Sigmoid colon (tissue), 7 donors: ENCODE measurements around the gene CADM4. TPM values are rescaled to one million over a fixed set of nuclear protein-coding genes. Genes with fewer than 3 reads are reported as not detected.
"Not testable (repeated sequence)": the region's sequence is repeated elsewhere in the genome, so short reads cannot be mapped to it uniquely, and the experiment has no call there.

ENCODE experiments used
- DNase-seq: peaks from one replicate; pipeline ENCODE4 v3.0.0-alpha.2; 2019
- H3K27ac ChIP-seq, 4 donors: fragments of 200-600 bp; sonication (generic); one replicate each; pipeline ENCODE4 v1.5.1; 2016 to 2019; ENCODE audit warnings: mild to moderate bottlenecking in 1 of 4
- H3K27me3 ChIP-seq, 3 donors: fragments of 200-600 bp; sonication (generic); one replicate each; pipeline ENCODE4 v1.5.1; 2019; ENCODE audit warnings: mild to moderate bottlenecking in 1 of 3
- H3K36me3 ChIP-seq, 4 donors: fragments of 200-600 bp; sonication (generic); one replicate each; pipeline ENCODE4 v1.5.1; 2016 to 2019
- H3K4me1 ChIP-seq, 4 donors: fragments of 200-600 bp; sonication (generic); one replicate each; pipeline ENCODE4 v1.5.1; 2017 to 2019
- H3K4me3 ChIP-seq, 4 donors: fragments of 200-600 bp; sonication (generic); one replicate each; pipeline ENCODE4 v1.5.1; 2017 to 2019; ENCODE audit warnings: mild to moderate bottlenecking in 2 of 4, moderate library complexity in 1 of 4
- H3K9me3 ChIP-seq, 4 donors: fragments of 200-600 bp in 3 of 4; sonication (generic) in 3 of 4; one replicate each; pipeline versions ENCODE4 v1.5.1 to v1.6.1; 2013 to 2019
- CTCF ChIP-seq, 4 experiments: fragments of 450-650 bp in 3 of 4; fragments of 200-600 bp in 1 of 4; IDR thresholded peaks; one replicate each; pipeline ENCODE4 v1.5.1; 2016 to 2019; ENCODE audit warnings: antibody characterized with exemption in 4 of 4, mild to moderate bottlenecking in 3 of 4, moderate library complexity in 2 of 4
- EP300 ChIP-seq, 4 donors: sonication (generic); formaldehyde crosslinking; IDR thresholded peaks; one replicate each; pipeline ENCODE4 v1.6.1; 2017; ENCODE audit warnings: antibody characterized with exemption in 4 of 4
- POLR2A ChIP-seq, 2 donors: fragments of 450-650 bp; IDR thresholded peaks; one replicate each; pipeline ENCODE4 v1.6.1; 2016; ENCODE audit warnings: antibody characterized with exemption in 2 of 2, mild to moderate bottlenecking in 2 of 2, moderate library complexity in 2 of 2
- POLR2AphosphoS5 ChIP-seq, 4 donors: sonication (generic); formaldehyde crosslinking; IDR thresholded peaks; one replicate each; pipeline ENCODE4 v1.6.1; 2017; ENCODE audit warnings: antibody characterized with exemption in 4 of 4
- WGBS, 2 donors: extraction: QIAGEN DNeasy Blood & Tissue Kit; methylation state at CpG; one replicate each; pipeline ENCODE4 v1.1.7; 2013; 5-methylcytosine and 5-hydroxymethylcytosine counted together
- intact Hi-C: fragments of 100-400 bp; cut with DNase I; formaldehyde crosslinking; loops from one replicate; pipeline ENCODE4 v1.15.1; 2023
- polyA plus RNA-seq, 3 donors: library from polyadenylated mRNA; stranded (reverse); fragments of 200-250 nt; gene quantifications; one replicate each; pipeline ENCODE4 v1.2.3, GENCODE V29; 2013
- total RNA-seq, 4 donors: library from RNA; depleted of rRNA; stranded (reverse); fragments of >200 nt; gene quantifications; one replicate each; pipeline ENCODE4 v1.1.0, GENCODE V29; 2016
- donor health status: healthy with polysubstance abuse.
- donor health status: Bipolar disorder and iron deficiency.
- donor health status: healthy.

The CADM4 gene
- total and polyA plus RNA-seq, 7 donors, result 0.92 to 21.7 (median 16.4) TPM

GRCh38 chr19:43651758-43652545 is 12.3 kb upstream of the CADM4 start:
- DNase-seq, result peak; percentile 80
- peaks cover 0 to 7% (median 0%) of the 10 kb centered on the region in 4 donors for H3K4me1 ChIP-seq
- no peaks in the 10 kb centered on the region for H3K9me3 ChIP-seq
- H3K36me3 ChIP-seq, result peaks cover 0 to 18% (median 6%) of the 10 kb centered on the region in 4 donors
- WGBS, 2 donors, result 62 to 70% methylated on average over 14 of the region's 14 CpGs
- intact Hi-C loops, result loop anchor here (2.0 kb wide), 1 partner anchor 117 kb away; no protein-coding TSS in a partner anchor
- TF ChIP-seq POLR2AphosphoS5 (IDR thresholded peaks at IDR 0.05), result peak in 2 of 4 donors; percentile 8 to 18
- TF ChIP-seq POLR2A (IDR thresholded peaks at IDR 0.05), result no peak
- no peak for TF ChIP-seq EP300 (IDR thresholded peaks at IDR 0.05)
- TF ChIP-seq CTCF (IDR thresholded peaks at IDR 0.05), result peak; percentile 72 to 79 (median 74)
- H3K27ac ChIP-seq, result peak overlapping the region in 3 of 4 donors; percentile 4 to 51 (median 43)
- peak overlapping the region in 1 of 4 donors; percentile 6 for H3K4me3 ChIP-seq
- H3K27me3 ChIP-seq, result no peaks in the 10 kb centered on the region

DNA sequence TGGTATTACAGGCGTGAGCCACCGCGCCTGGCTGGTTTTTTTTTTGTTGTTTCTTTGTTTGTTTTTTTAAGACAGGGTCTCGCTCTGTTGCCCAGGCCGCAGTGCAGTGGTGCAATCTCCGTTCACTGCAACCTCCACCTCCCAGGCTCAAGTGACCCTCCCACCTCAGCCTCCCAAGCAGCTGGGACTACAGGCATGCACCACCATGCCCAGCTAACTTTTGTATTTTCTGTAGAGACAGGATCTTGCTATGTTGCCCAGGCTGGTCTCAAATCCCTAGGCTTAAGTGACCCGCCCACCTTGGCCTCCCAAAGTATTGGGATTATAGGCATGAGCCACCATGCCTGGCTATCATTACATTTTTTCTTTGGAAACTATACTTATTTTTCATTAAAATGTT is 10.6 kb upstream of the CADM4 start:
- DNase-seq, H3K27me3 ChIP-seq, H3K9me3 ChIP-seq, intact Hi-C loops, H3K4me1 ChIP-seq, H3K27ac ChIP-seq, H3K4me3 ChIP-seq: not testable (repeated sequence)
- peaks cover 0 to 13% (median 4%) of the 10 kb centered on the region in 4 donors for H3K36me3 ChIP-seq
- WGBS, 2 donors, result 96% methylated on average over 7 of the region's 7 CpGs

- H3K4me3 ChIP-seq, result no peak overlapping the region
- intact Hi-C loops, result no loop called here
- H3K27ac ChIP-seq, result no peak overlapping the region
- H3K27me3 ChIP-seq, result no peaks in the 10 kb centered on the region
- no peak for DNase-seq
- TF ChIP-seq POLR2A (IDR thresholded peaks at IDR 0.05), result no peak
- TF ChIP-seq POLR2AphosphoS5 (IDR thresholded peaks at IDR 0.05), result no peak
- TF ChIP-seq CTCF (IDR thresholded peaks at IDR 0.05), result no peak
- TF ChIP-seq EP300 (IDR thresholded peaks at IDR 0.05), result no peak
- H3K4me1 ChIP-seq, result peaks cover 0 to 7% (median 0%) of the 10 kb centered on the region in 4 donors
- H3K36me3 ChIP-seq, result peaks cover 0 to 13% (median 4%) of the 10 kb centered on the region in 4 donors
- 84 to 92% methylated on average over 2 of the region's 2 CpGs for WGBS, 2 donors
- no peaks in the 10 kb centered on the region for H3K9me3 ChIP-seq
Measured at GRCh38 chr19:43649514-43649913, 9.9 kb upstream of the CADM4 start.

DNA sequence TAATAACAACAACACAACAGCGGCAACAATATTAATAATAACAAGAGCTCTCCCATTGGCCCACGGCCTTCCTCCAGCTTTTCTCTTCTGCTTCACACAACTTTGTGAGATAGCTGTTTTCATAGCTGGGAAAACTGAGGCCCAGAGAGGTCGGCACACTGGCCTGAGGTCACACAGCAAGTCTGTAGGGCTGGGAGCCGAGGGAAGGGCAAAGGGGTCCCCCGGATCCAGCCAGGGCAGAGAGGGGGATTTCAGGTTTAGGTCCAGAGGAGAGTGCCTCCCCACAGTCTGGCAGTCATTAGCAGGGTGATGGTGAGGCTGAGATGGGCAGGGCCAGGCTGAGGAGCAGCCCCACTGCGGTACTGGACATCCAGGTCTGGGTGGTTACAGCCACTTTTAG is 9.0 kb upstream of the CADM4 start:
- TF ChIP-seq POLR2AphosphoS5 (IDR thresholded peaks at IDR 0.05) (no peak), CTCF (IDR thresholded peaks at IDR 0.05) (no peak), EP300 (IDR thresholded peaks at IDR 0.05) (no peak), POLR2A (IDR thresholded peaks at IDR 0.05) (no peak)
- intact Hi-C loops, result no loop called here
- Histone ChIP-seq H3K4me3 (no peak overlapping the region), H3K27me3 (no peaks in the 10 kb centered on the region), H3K27ac (no peak overlapping the region), H3K4me1 (peaks cover 0 to 7% (median 0%) of the 10 kb centered on the region in 4 donors), H3K9me3 (no peaks in the 10 kb centered on the region), H3K36me3 (peaks cover 0 to 13% (median 4%) of the 10 kb centered on the region in 4 donors)
- 96 to 97% methylated on average over 6 of the region's 6 CpGs for whole genome bisulfite sequencing, 2 donors
- no peak for DNase-seq

DNA sequence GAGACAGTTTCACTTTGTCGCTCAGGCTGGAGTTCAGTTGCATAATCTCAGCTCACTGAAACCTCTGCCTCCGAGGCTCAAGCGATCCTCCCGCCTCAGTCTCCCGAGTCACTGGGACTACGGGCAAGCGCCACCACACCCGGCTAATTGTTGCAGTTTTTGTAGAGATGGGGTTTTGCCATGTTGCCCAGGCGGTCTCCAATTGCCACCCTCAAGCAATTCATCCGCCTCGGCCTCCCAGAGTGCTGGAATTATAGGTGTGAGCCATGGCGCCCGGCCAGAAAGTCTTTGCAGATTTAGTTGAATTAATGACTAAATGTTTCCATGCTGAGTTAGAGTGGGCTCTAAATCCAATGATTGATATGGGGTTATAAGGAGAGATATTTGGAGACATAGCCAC is 4.5 kb upstream of the CADM4 start:
- no peak for DNase-seq
- Histone ChIP-seq H3K36me3 (peaks cover 0 to 8% (median 4%) of the 10 kb centered on the region in 4 donors), H3K4me3 (no peak overlapping the region), H3K27me3 (no peaks in the 10 kb centered on the region), H3K9me3 (no peaks in the 10 kb centered on the region), H3K4me1 (peaks cover 0 to 13% (median 10%) of the 10 kb centered on the region in 4 donors), H3K27ac (no peak overlapping the region)
- intact Hi-C loops, result loop anchor here (5.0 kb wide), 1 partner anchor 47 kb away; the partner anchor contains the start of genes IRGQ and ZNF576
- 68 to 87% methylated on average over 13 of the region's 13 CpGs for WGBS, 2 donors
- TF ChIP-seq POLR2AphosphoS5 (IDR thresholded peaks at IDR 0.05) (no peak), CTCF (IDR thresholded peaks at IDR 0.05) (no peak), EP300 (IDR thresholded peaks at IDR 0.05) (no peak), POLR2A (IDR thresholded peaks at IDR 0.05) (no peak)
